MV-4-11 (cell line): ENCODE data around the gene EIF5A2.

Experiments
- DNase-seq: peaks from one replicate; lab custom pipeline; 2025; lab: John Stamatoyannopoulos, UW

Gene EIF5A2

DNA sequence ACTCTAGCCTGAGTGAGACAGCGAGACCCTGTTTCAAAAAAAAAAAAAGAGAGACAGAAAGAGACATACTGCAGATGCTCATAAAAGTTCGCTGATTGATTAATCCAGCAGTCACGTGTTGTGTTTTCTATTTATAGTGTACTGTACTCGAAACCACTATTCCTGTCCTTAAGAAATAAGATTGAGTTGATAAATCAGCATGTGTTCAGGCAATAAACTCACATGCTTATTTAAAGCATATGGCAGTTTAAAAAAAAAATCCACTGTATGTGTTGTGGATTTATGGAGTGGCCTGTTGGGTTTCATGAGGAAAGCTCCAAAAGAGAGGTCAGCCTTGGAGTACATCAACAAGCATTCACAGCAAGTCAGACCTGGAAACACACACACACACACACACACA lies 56.1 kb downstream of the EIF5A2 start:
- no peak for DNase-seq

DNA sequence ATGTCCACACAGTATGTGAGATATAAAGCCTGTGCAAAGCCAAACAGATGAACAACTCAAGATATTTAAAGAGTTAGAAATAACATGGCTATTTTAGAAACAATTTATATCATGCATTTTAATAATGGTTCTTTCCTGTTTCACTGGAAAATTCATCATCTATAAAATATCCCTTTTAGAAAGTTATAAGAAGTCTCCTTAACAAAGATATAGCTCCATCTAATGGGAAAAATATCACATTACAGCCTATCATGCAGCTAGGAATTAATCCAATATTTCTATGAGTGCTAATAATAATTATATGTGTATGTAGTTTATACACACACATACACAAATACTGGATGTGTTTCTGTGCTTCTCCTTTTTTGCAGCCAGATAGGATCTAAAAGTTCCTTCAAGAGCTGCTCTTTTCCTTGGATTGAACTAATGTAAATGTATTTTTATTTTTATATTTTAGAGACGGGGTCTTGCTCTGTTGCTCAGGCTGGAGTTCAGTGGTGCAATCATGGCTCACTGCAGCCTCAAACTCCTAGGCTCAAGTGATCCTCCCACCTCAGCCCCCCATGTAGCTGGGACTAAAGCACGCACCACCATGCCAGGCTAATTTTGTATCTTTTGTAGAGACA lies 60.0 kb downstream of the EIF5A2 start:
- DNase-seq, result no peak

DNA sequence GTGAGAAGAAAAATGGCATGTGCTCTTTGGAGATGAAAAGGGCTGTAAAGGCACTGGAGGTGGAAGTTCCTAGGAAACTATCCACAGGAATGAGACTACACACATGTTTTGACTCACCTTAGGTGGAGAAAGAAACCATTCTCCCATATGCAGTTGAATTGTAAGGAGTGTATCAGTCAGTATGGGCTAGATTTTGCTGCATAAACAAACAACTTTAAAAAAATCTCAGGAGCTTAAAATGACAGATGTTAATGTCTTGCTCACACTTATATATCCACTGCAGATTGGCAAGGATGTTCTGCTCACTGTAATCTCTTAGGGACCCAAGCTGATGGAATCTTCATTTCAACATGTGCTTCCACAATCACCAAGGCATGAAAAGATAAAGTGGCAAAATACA lies 64.1 kb downstream of the EIF5A2 start:
- no peak for DNase-seq

DNA sequence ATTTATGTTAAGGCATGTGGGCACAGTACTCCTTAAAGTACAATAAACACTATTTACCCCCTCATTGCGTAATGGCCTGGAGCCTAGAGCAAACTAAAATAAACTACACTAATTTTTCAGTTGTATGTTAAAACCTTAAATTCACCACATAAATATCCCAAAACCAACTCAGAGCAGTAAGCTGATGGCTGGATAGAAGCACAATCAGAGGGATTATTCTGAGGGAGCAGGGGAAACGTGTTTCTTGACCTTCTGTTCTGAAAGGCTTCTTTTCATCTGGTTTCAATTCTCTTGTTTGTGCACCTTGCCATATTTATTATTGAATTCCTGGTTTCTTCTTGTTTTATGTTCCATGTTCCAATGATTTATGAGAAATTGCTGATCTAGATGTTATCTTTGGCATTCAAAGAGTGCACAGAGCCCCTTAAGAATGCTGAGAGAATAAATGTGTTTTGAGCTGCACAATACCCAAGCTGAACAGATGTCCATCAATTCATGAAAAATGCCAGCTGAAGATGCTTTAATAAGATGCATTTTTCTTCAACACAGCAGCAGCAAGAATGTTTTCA lies 68.1 kb downstream of the EIF5A2 start:
- DNase-seq, result no peak

DNA sequence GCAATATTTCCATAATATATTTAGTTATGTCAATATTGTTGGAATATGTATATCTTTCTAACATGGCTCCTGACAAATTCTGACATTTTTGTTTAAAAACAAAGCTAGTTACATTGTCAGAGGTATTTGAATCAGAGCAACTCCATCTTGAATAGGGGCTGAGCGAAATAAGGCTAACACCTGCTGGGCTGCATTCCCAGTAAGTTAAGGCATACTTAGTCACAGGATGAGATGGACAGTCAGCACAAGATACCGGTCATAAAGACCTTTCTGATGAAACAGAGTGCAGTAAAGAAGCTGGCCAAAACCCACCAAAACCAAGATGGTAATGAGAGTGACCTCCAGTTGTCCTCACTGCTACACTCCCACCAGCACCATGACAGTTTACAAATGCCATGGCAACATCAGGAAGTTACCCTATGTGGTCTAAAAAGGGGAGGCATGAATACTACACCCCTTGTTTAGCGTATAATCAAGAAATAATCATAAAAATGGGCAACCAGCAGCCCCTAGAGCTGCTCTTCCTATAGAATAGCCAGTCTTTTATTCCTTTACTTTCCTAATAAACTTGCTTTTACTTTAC lies 68.8 kb downstream of the EIF5A2 start:
- DNase-seq, result no peak
